GM12874 (cell line): Measurements from ENCODE around the gene DNAH9.

ENCODE experiments used
- TF ChIP-seq, protein P1 (sequence below): IDR thresholded peaks from 2 replicates; pipeline ENCODE4 v1.5.1; 2011; ENCODE audit warnings: low read depth, mild to moderate bottlenecking, control low read depth, low read length, moderate library complexity; ENCODE audit not compliant: insufficient read depth

DNAH9 gene

DNA sequence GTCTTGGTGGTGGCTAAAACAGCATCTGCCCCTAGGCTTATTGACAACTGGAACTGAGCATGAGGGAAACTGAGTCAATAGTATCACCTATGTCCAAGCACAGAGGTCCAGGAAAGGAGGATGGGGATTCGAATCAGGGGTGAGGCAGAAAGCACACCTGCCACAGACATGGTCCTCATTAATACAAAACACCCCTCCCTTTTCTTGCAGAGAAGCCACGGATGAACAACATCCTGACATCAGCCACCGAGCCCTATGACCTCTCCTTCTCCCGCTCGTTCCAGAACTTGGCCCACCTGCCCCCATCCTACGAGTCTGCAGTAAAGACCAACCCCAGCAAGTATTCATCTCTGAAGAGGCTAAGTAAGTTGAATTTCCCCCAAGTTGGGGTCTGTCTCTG is 42.7 kb upstream of the DNAH9 start:
- TF ChIP-seq, protein P1, sequence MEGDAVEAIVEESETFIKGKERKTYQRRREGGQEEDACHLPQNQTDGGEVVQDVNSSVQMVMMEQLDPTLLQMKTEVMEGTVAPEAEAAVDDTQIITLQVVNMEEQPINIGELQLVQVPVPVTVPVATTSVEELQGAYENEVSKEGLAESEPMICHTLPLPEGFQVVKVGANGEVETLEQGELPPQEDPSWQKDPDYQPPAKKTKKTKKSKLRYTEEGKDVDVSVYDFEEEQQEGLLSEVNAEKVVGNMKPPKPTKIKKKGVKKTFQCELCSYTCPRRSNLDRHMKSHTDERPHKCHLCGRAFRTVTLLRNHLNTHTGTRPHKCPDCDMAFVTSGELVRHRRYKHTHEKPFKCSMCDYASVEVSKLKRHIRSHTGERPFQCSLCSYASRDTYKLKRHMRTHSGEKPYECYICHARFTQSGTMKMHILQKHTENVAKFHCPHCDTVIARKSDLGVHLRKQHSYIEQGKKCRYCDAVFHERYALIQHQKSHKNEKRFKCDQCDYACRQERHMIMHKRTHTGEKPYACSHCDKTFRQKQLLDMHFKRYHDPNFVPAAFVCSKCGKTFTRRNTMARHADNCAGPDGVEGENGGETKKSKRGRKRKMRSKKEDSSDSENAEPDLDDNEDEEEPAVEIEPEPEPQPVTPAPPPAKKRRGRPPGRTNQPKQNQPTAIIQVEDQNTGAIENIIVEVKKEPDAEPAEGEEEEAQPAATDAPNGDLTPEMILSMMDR, result no peak

DNA sequence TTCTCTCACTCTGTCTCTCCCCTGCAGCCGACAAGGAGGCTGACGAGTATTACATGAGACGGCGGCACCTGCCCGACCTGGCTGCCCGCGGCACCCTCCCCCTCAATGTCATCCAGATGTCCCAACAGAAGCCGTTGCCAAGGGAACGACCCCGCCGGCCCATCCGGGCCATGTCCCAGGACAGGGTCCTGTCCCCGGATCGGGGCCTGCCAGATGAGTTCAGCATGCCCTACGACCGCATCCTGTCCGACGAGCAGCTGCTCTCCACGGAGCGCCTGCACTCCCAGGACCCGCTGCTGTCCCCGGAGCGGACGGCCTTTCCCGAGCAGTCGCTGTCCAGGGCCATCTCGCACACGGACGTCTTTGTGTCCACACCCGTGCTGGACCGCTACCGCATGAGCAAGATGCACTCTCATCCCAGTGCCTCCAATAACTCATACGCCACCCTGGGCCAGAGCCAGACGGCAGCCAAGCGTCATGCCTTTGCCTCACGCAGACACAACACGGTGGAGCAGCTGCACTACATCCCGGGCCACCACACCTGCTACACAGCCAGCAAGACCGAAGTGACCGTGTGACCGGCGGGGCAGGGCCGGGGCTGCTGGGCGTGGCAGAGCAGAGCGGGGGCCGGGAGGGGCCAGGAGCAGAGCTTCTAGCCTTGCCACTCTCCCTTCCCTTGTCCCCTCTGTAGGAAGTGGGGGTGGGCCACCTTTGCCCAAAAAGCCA is 40.4 kb upstream of the DNAH9 start:
- TF ChIP-seq, protein P1, result no peak

DNA sequence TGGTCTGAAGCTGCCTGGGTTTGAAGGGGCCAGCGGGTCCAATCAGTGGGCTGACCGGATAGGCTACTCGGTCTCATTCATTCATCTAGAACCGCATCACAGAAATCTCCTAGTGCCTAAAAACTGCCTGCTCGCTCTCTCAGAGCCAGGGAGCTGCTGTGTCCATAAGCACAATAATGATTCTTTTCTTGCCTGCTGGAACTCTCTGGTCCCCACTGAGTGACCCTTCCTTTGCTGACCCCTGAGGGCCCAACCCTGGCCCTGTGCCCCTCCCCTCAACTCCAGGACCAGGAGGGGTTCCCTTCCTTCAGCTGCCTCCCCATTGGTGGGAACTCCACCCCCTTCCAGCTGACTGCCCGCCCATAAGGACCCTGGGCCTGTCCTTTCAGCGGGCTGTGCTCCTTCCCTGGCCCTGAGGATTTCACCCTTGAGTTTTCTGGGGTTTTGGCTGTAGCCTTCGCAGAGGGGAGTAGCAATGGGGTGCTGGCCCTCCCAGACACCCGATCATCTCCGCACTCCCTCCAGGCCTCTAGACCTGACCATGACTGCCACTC is 39.5 kb upstream of the DNAH9 start:
- TF ChIP-seq, protein P1, result no peak

DNA sequence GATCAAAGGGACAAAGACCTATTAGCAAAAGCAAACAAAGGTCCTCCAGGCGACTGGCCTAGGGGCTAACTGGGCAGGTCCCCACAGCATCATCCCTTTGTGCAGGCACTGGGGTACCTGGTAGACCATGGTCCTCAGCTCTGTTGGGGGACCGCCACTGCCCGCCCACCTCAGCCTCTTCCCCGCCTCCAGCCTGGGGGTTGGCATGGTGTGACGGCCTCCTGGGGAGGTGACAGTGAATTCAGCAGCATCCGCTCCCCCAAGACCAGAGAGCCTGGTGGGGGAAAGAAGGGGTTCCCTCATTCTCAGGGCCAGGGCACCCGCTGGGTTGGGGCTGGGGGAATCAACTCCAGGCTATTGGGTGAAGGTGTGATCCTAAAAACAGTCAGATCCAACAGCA is 38.7 kb upstream of the DNAH9 start:
- TF ChIP-seq, protein P1, result no peak

DNA sequence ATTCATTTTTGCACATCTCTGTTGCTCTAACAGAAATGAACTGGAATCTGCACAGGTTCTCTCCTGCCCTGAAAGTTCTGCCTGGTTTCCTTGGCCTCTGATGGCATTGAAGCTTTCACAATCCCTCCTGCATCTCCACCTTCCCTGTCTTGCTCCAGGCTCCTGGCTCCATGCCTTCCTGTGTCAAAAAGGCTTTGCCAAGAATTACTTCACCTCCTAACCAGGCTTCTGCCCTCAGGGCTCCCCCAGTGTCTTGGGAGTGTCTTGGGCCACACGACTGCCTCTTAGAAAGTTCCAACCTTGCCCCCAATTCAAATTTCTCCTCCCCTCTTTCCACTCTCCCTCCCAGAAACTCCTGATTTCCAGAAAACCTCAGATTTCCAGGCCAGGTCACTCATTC is 37.0 kb upstream of the DNAH9 start:
- TF ChIP-seq, protein P1, result no peak

DNA sequence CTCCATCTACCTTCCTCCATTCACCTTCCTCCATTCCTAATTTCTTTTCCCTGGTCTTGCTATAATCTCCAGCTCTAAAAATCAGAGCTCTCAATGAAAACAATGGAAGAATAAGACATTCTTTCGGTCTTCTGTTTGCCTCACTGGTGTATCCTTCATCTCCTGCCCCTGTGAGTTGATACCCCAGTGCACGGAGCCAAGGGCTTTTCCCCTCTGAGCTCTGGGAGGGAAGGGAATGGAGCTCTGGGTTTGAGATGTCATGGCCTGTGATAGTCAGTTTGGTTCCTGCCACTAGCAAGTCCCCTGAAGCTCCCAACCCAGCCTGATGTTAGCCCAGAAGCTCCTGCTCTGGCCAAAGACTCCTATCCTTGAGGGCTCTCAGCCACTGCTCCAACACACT is 36.6 kb upstream of the DNAH9 start:
- TF ChIP-seq, protein P1, result no peak

DNA sequence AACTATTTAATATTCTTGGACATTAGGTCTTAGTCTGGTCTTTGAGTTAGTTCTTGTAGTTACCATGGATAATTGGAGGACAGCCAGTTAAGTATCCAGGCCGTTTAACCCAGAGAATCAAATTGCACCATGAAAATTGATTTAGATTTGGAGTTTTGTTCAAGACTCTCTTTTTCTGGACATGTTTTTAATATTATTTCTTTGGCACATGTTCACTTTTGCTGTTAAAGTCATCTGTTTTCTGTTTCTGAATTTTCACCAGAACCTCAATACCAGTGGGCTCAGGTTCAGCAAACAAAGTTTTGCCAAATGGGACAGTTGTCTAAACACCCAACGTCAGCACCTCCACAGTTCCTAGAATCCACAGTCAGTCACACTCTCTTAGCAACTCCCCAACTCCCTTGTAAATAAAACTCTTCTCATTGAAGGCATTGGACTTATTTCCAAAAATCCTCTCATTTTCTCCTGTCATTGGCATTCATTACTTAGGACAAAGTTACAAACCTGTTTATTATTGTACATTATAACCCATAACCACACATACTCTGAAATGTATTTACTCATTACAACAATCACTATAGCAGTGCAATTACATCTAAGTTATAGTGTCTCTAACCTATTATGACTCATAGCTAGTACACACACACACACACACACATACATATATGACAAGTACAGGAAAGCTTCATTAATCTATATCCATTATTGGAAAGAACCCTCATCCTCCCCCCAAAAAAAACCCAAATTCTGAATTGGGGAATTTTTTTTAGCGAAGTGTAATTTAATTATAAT is 33.5 kb upstream of the DNAH9 start:
- TF ChIP-seq, protein P1, result no peak
